ENCODE results near the gene NRG3.

DNA sequence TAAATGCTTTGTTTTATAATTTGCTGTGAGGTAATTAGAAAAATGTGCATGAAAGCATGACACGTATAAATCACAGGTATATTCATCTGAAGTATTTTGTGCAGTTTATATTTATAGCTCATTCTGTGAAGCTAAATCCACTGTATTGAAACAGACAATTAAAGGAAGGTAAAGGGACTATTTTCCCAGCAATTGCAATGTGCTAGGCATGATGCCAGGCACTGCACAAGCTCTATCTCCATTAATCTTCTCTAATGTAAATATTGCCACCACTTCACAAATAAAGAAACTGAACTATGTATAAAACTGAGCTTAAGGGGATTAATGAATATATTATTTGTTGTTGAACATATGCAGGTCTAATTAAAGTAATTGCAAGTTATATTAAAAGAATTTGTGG lies 1012.5 kb downstream of the NRG3 start:
- TF ChIP-seq POLR2A (IDR thresholded peaks at IDR 0.05), result no peak
- TF ChIP-seq, protein P1, sequence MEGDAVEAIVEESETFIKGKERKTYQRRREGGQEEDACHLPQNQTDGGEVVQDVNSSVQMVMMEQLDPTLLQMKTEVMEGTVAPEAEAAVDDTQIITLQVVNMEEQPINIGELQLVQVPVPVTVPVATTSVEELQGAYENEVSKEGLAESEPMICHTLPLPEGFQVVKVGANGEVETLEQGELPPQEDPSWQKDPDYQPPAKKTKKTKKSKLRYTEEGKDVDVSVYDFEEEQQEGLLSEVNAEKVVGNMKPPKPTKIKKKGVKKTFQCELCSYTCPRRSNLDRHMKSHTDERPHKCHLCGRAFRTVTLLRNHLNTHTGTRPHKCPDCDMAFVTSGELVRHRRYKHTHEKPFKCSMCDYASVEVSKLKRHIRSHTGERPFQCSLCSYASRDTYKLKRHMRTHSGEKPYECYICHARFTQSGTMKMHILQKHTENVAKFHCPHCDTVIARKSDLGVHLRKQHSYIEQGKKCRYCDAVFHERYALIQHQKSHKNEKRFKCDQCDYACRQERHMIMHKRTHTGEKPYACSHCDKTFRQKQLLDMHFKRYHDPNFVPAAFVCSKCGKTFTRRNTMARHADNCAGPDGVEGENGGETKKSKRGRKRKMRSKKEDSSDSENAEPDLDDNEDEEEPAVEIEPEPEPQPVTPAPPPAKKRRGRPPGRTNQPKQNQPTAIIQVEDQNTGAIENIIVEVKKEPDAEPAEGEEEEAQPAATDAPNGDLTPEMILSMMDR (IDR thresholded peaks at IDR 0.05), result no peak

Measured in ovary (tissue), 3 donors.